CD4-positive, alpha-beta T cell treated with Interleukin-12 subunit alpha and Interleukin-12 subunit beta, for 1 hour (primary cell): ENCODE results near the gene RAD51D.
"Not testable (repeated sequence)": the region's sequence is repeated elsewhere in the genome, so short reads cannot be mapped to it uniquely, and the experiment has no call there.

Experiments used
- DNase-seq: peaks from one replicate; pipeline ENCODE4 v3.0.0-alpha.2; 2020

The RAD51D gene

GRCh38 chr17:35141681-35142466 is 22.2 kb upstream of the RAD51D start, which contains the start of gene NLE1:
TSS of gene NLE1 (minus strand) at chr17:35142303. CDS start at chr17:35142275, 28 bp downstream.
- peak; percentile 91 for DNase-seq

- no peak for DNase-seq
Measured at GRCh38 chr17:35138218-35138617, 18.6 kb upstream of the RAD51D start.

DNA sequence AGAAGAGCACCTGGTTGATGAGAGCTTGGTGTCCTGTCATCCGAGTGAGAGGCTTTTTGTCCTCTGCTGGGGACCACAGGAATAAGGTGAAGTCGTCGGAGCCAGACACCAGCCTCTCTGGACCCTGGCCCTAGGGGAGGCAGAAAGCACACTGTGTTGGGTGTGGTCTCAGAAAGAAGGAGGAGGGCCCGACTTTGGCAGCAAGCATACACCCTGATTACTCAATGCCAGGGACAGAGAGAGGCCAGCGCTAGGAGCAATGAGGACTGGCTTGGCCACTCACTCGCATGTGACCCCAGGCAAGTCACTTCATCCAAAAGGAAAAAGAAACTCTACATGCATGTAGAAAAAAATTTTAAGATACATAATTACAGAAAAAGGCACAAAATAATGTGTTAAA is 15.7 kb upstream of the RAD51D start:
- no peak for DNase-seq

GRCh38 chr17:35132816-35133550 is 13.3 kb upstream of the RAD51D start:
- DNase-seq = no peak

DNA sequence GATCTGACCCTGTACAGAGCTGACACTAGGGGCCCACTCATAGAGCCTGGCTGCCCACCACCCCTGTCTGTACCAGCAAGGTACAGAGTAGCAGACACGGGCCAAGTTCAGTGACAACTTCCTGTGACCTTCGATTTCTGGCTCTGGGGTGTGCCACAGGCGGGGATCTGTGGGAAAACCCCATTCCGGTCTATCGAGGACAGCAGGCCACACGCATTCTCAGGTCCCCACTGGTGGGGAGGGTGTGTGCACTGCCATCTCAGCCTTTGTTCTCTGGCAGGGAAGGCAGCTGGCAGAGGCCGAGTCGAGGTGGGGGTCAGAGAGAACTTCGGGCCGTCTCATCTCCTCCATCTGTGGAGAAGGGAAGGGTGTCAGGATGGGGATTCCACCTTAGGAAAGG is 12.4 kb upstream of the RAD51D start:
- no peak for DNase-seq

- DNase-seq = no peak
Measured at GRCh38 chr17:35130392-35130791, 10.7 kb upstream of the RAD51D start.

DNA sequence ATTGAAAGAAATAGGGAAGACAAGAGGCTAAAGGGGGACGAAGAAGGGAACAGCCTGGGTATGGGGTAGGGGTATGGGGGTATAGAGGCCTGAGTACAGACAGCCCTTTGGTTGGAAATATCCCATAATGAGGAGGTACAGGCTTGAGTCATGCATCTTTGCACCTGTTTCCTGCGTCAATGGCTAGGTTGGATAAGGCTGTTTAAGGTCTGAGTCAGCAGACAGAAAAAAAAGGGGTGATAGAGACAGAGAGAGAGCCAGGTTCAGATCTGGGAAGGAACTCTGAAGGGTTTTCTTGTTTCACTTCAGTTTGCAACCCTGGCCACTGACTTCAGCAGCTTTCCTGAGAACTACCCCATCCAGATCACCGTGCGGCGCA is 10.3 kb upstream of the RAD51D start:
- DNase-seq = no peak

GRCh38 chr17:35129154-35129972 is 9.7 kb upstream of the RAD51D start:
- DNase-seq = no peak

- no peak for DNase-seq
Measured at GRCh38 chr17:35127751-35128514, 8.3 kb upstream of the RAD51D start.

DNA sequence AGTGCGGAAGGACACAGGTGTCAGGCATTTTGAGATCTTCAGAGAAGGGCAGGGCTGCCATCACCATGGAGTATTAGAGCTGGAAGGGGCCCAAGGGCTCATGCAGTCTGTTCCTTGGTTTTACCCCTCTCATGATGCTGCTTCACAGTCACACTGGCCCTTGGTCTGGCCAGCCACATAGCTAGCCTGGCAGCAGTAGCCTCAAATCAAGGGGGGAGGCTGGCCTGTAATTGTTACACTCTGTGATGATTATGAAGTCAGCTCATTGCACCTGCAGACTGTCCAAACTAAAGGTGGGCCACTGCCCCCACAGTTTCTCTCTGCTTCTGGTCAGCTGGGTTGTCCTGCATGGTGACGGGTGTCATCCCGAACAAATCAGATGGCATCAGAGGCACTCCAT is 1.7 kb upstream of the RAD51D start, which contains the start of gene FNDC8:
Gene FNDC8 (plus strand): TSS at position 301 of the 400 bp plus-strand sequence. CDS start 79 bp downstream, at position 380.
- DNase-seq = no peak

- peak; percentile 45 for DNase-seq
Measured at GRCh38 chr17:35117984-35118383, 1.7 kb downstream of the RAD51D start.

DNA sequence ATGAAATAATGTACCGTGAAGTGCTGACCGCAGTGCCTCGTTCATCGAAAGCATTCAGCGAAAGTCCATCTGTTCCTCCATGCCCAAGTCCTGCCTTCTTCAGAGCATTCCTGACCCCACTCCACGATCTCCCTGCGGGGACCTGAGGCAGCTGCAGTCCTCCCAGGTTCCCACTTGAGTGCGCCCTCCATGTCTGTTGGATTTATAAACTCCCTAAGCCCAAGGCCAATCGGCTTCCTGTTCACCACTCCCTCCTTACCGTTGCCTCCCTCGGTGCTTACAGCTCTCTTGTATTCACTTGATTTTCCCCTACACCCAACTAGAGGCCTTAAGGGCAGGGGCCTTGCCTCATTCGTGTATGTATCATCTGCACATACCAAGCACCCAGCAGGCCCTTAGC is 2.8 kb downstream of the RAD51D start:
- no peak for DNase-seq

GRCh38 chr17:35110791-35111190 is 8.9 kb downstream of the RAD51D start:
- not testable (repeated sequence) for DNase-seq

DNA sequence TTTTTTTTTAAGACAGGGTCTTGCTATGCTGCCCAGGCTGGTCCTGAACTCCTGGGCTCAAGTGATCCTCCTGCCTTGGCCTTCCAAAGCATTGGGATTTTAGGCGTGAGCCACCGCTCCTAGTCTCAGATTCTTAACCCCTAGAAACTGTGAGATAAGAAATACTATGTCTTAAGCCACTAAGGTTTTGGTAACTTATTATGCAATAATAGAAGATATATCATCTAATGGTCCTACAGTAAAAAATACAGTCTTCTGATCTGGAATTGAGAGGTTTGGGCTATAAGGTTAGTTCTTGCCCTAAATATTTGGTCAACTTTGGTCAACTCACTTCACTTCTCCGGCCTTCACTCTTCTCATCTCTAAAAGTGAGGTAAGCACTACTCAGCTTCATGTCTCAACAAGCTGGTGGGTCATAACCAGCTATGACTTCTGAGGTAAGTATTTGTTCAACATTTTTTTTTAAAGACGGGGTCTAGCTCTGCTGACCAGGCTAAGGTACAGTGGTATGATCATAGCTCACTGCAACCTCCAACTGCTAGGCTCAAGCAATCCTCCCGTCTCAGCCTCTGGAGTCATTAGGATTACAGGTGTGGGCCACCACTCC is 14.7 kb downstream of the RAD51D start:
- no peak for DNase-seq

GRCh38 chr17:35103271-35103670 is 16.4 kb downstream of the RAD51D start:
- no peak for DNase-seq

GRCh38 chr17:35101725-35102124 is 17.9 kb downstream of the RAD51D start:
- DNase-seq = no peak

DNA sequence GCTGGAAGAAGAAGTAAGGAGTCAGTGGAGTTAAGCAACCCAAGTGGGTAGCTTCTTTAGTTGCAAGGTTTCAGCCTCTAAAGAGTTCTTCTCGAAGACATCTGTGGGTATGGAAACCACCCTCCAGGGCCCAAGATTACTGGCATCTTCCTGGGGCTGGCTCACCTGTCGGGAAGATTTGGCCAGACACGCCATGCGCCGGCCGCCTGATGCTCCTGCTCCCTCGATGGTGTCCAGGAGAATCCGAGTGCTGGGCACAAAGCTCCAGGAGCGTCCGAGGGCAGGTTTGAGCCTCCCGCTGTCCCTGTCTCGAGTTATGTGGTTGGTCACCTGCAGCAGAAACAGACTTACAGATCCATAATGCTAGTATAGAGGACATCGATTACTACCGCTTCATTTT is 18.6 kb downstream of the RAD51D start:
- DNase-seq = no peak

- no peak for DNase-seq
Measured at GRCh38 chr17:35099908-35100307, 19.8 kb downstream of the RAD51D start.

GRCh38 chr17:35097776-35098175 is 21.9 kb downstream of the RAD51D start:
- no peak for DNase-seq

GRCh38 chr17:35095741-35096140 is 23.9 kb downstream of the RAD51D start:
- DNase-seq = no peak

GRCh38 chr17:35094902-35095301 is 24.8 kb downstream of the RAD51D start:
- no peak for DNase-seq

GRCh38 chr17:35090707-35091106 is 29.0 kb downstream of the RAD51D start:
- not testable (repeated sequence) for DNase-seq
